HG03354 (cell line): ENCODE measurements around the gene NR2F6.
"Not testable (repeated sequence)": the region's sequence is repeated elsewhere in the genome, so short reads cannot be mapped to it uniquely, and the experiment has no call there.

ENCODE experiments used
- ATAC-seq: cut with Tn5 transposase; IDR thresholded peaks from one replicate; pipeline ENCODE4 v1.9.1; 2021; ENCODE audit warnings: mild to moderate bottlenecking; ENCODE audit not compliant: unreplicated experiment, poor library complexity, severe bottlenecking

The NR2F6 gene

GRCh38 chr19:17245535-17245984, at the start of gene NR2F6:
Gene NR2F6 (minus strand): TSS chr19:17245919. CDS start chr19:17245220, 699 bp downstream.
- peak; percentile 17 for ATAC-seq

- no peak for ATAC-seq
These were observed 48.6 kb upstream of the NR2F6 start for GRCh38 chr19:17294051-17294891.

- no peak for ATAC-seq
These were observed 47.9 kb upstream of the NR2F6 start for GRCh38 chr19:17293605-17294004.

- ATAC-seq = peak; percentile 85
These were observed 46.8 kb upstream of the NR2F6 start for GRCh38 chr19:17292301-17293074.

- no peak for ATAC-seq
These were observed 43.8 kb upstream of the NR2F6 start for GRCh38 chr19:17289489-17289888.

- no peak for ATAC-seq
These were observed 41.0 kb upstream of the NR2F6 start for GRCh38 chr19:17286752-17287151.

- ATAC-seq = no peak
These were observed 40.5 kb upstream of the NR2F6 start for GRCh38 chr19:17286263-17286662.

- no peak for ATAC-seq
These were observed 39.9 kb upstream of the NR2F6 start for GRCh38 chr19:17285415-17286135.

- no peak for ATAC-seq
These were observed 37.8 kb upstream of the NR2F6 start for GRCh38 chr19:17283504-17283996.

GRCh38 chr19:17282488-17283125, 36.9 kb upstream of the NR2F6 start:
- ATAC-seq = peak; percentile 73

- ATAC-seq = peak; percentile 44
These were observed 35.9 kb upstream of the NR2F6 start, which contains the start of gene ANKLE1 for GRCh38 chr19:17281391-17282304. Gene ANKLE1 (plus strand): TSS chr19:17281901. CDS start chr19:17281921, 20 bp downstream.

- no peak for ATAC-seq
These were observed 33.7 kb upstream of the NR2F6 start for GRCh38 chr19:17279436-17279835.

- ATAC-seq = no peak
These were observed 29.9 kb upstream of the NR2F6 start for GRCh38 chr19:17275441-17276175.

GRCh38 chr19:17274892-17275291, 29.2 kb upstream of the NR2F6 start:
- not testable (repeated sequence) for ATAC-seq

- no peak for ATAC-seq
These were observed 23.0 kb upstream of the NR2F6 start for GRCh38 chr19:17268754-17269153.

GRCh38 chr19:17266975-17267788, 21.5 kb upstream of the NR2F6 start, which contains the start of gene BABAM1:
Gene BABAM1 (plus strand): TSS chr19:17267443. CDS start chr19:17268807, 1,364 bp downstream.
- ATAC-seq = peak; percentile 88

- ATAC-seq = no peak
These were observed 20.9 kb upstream of the NR2F6 start for GRCh38 chr19:17266589-17266974.
